GM23248 (cell line): Measurements from ENCODE around the gene ZFAND5.

ENCODE experiments used
- EZH2 ChIP-seq: fragments of 200-600 bp; sonication (generic); IDR thresholded peaks from 2 replicates; pipeline ENCODE4 v1.6.1; 2018; ENCODE audit warnings: antibody characterized with exemption, mild to moderate bottlenecking; ENCODE audit not compliant: insufficient read depth, poor library complexity, severe bottlenecking
- EZH2phosphoT487 ChIP-seq: fragments of 200-600 bp; sonication (generic); IDR thresholded peaks from 2 replicates; pipeline ENCODE4 v1.6.1; 2018; ENCODE audit warnings: antibody characterized with exemption, moderate library complexity, mild to moderate bottlenecking, low read depth; ENCODE audit not compliant: insufficient read depth

DNA sequence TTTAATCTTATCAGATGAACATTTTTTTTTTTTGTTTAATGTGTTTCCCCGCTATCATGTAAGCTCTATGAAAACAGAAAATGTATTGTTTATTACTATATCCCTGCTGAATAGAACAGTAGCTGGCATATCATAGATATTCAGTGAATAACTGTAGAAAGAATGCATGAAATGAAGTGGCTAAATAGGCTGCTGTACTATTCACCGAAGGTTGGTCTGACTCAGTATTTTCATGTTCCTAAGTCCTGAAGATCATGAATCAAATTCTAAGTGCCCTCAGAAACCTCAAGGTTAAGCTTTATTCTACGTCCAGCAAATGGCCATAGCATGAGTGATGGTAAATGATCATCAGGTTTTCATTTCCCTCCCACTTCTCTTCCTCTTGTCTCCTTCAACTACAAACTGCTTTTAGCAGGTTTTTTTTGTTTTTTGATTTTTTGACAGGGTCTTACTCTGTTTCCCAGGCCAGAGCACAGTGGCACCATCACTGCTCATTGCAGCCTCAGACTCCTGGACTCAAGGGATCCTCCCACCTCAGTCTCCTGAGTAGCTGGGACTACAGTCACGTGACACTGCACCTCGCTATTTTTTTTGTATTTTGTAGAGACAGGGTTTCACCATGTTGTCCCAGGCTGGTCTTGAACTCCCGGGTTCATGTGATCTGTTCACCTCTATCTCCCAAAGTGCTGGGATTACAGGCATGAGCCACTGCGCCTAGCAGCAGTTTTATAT, 19.1 kb upstream of the ZFAND5 start:
- TF ChIP-seq EZH2phosphoT487: peak; percentile 83; the same call in 1 of the 2 replicates
- no peak for TF ChIP-seq EZH2
